T-helper 2 cell treated with Interferon-gamma antibody and Interleukin-4, amounts not matched to agents 5 μg/mL and 100 μg/mL, for 36 hours (primary cell): ENCODE measurements around the gene ATG2A.
A peak's percentile ranks its signal among the peaks of the same experiment; 100 is the strongest.

Source experiments
- DNase-seq: peaks from one replicate; pipeline ENCODE4 v3.0.0; 2021; ENCODE audit warnings: low spot score
- H3K27ac Mint-ChIP-seq: one replicate; pipeline ENCODE4 v1.8.0; 2021; ENCODE audit warnings: mild to moderate bottlenecking, mixed read lengths
- H3K27me3 Mint-ChIP-seq: one replicate; pipeline ENCODE4 v1.8.0; 2021; ENCODE audit warnings: low read depth, mixed read lengths
- H3K36me3 Mint-ChIP-seq: one replicate; pipeline ENCODE4 v1.8.0; 2021; ENCODE audit warnings: low read depth, mixed read lengths
- H3K4me1 Mint-ChIP-seq: one replicate; pipeline ENCODE4 v1.8.0; 2021; ENCODE audit warnings: low read depth, mixed read lengths
- H3K4me3 Mint-ChIP-seq: one replicate; pipeline ENCODE4 v1.8.0; 2022; ENCODE audit warnings: mild to moderate bottlenecking, moderate library complexity, mixed read lengths
- H3K9me3 Mint-ChIP-seq: one replicate; pipeline ENCODE4 v1.8.0; 2021; ENCODE audit warnings: mixed read lengths

The ATG2A gene

DNA sequence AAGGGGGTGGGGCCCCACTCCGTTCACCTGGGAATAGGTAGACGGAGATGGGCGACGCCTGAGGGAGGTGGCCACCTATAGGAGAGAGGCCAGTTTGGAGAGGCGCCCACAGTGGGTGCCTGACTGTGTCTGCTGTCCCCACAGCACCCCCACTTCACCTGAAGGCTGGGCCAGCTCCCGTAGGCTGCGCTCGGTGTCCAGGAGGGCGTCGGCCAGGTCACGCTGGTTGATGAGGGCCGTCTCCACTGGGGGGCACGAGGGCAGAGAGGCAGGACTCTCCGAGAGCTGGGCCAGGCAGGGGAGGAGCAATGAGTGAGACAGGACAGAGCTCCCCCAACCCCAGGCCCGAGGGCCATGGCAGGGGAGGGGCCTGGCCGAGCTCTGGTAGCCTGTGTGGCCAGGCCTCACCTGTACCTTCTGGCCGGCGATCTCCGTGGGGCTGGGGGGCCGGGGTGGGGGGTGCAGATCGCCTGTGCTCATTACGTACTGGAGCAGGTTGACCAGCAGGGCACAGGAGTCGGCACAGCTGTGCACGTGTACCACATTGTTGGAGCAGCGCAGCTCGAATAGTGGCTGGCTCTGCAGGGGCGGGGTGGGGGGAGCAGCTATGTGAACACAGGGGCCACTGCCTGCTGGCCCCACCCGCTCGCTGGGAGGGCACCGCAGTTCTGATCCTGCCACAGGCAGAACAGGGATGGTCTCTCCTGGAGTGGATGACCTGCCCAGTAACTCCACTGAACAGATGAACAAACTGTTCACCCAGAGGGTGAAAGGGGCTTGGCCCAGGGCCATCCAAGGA, 14.7 kb downstream of the ATG2A start:
- Mint-ChIP-seq H3K36me3 (peaks cover 19% of the 10 kb centered on the region), H3K9me3 (no peaks in the 10 kb centered on the region), H3K4me3 (no peak overlapping the region), H3K27me3 (no peaks in the 10 kb centered on the region), H3K4me1 (peaks cover 6% of the 10 kb centered on the region), H3K27ac (no peak overlapping the region)
- DNase-seq, result no peak

DNA sequence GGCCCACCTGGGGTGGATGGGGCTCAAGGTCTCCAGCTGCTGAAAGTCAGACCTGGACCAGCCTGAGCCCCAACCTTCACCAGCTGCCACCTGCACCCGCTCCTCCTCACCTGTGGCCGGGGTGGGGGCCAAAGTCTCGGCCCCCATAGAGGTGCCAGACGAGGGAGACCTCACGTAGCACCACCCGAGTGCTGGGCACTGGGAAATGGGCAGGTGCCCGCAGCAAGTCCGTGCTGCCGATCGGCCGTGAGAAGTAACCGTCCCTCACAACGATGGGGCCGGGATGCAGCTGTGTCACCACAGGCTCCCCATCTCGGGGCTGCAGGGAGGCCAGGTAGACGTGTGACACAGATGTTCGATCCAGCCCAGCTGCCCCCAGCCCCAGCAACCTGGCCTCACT, 16.2 kb downstream of the ATG2A start:
- Mint-ChIP-seq H3K4me1 (peaks cover 6% of the 10 kb centered on the region), H3K27me3 (no peaks in the 10 kb centered on the region), H3K27ac (no peak overlapping the region), H3K36me3 (peaks cover 19% of the 10 kb centered on the region), H3K4me3 (no peak overlapping the region), H3K9me3 (no peaks in the 10 kb centered on the region)
- DNase-seq, result no peak

- Mint-ChIP-seq H3K27me3 (no peaks in the 10 kb centered on the region), H3K36me3 (peaks cover 18% of the 10 kb centered on the region), H3K27ac (peak overlapping the region; percentile 73), H3K4me3 (peak overlapping the region; percentile 54), H3K4me1 (peaks cover 6% of the 10 kb centered on the region), H3K9me3 (no peaks in the 10 kb centered on the region)
- peak; percentile 59 for DNase-seq
Observed at GRCh38 chr11:64900263-64900678, 16.7 kb downstream of the ATG2A start.

- Mint-ChIP-seq H3K9me3 (no peaks in the 10 kb centered on the region), H3K36me3 (peaks cover 18% of the 10 kb centered on the region), H3K27ac (no peak overlapping the region), H3K4me3 (no peak overlapping the region), H3K4me1 (peaks cover 8% of the 10 kb centered on the region), H3K27me3 (no peaks in the 10 kb centered on the region)
- no peak for DNase-seq
Observed at GRCh38 chr11:64898541-64898940, 18.5 kb downstream of the ATG2A start.

DNA sequence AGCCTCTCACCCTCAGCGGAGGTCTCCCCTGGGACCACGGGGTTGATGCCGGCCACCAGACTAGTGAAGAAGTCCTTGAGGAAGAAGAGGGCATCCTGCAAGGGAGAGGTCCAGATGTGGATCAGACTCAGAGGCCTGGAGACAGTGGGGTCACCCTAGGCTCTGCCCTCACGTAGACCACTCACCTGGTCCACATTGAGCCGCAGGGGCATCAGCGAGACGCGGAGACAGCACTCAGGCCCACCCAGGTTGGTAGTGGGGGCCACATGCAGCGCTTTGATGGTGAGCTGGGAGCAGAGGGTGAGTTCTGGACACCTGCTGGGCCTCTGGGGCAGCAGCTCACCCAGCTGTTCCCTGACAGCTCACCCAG, 18.9 kb downstream of the ATG2A start:
- H3K27ac Mint-ChIP-seq, result no peak overlapping the region
- no peaks in the 10 kb centered on the region for H3K27me3 Mint-ChIP-seq
- no peaks in the 10 kb centered on the region for H3K9me3 Mint-ChIP-seq
- DNase-seq, result no peak
- peaks cover 8% of the 10 kb centered on the region for H3K4me1 Mint-ChIP-seq
- no peak overlapping the region for H3K4me3 Mint-ChIP-seq
- peaks cover 18% of the 10 kb centered on the region for H3K36me3 Mint-ChIP-seq

DNA sequence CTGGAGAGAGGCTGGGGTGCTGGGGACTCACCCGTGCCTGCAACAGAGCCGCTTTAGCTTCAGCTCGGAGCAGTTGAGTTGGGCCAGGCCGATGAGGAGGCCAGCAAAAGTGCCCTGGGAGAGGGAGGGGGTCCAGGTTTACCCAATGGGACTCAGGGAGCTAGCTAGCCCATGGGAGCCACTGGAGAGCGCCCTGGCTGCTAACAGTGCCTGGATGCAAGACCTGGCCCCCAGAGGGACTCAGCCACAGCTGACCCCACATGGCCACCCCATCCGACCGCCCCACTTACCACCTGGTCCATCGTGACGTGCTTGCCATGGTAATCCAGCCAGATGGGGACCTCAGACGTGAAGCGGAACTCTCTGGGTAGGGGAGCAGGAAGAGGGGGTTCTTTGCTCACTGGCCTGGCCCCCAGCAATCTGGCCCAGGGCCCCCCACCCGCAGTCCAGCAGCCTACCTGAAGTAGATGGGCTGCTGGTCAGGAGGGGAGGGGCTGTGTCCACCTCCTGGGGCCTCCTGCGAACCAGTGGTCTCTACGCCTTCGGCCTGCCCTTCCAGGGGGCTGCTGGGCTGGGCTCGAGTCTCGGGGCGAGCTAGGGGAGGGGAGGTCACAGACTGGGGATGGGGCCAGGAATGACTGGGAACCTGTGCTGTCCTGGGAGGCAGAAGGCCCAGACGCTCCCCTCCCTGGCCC, 19.5 kb downstream of the ATG2A start:
- Mint-ChIP-seq H3K4me3 (no peak overlapping the region), H3K4me1 (peaks cover 8% of the 10 kb centered on the region), H3K27me3 (no peaks in the 10 kb centered on the region), H3K9me3 (no peaks in the 10 kb centered on the region), H3K36me3 (peaks cover 18% of the 10 kb centered on the region), H3K27ac (no peak overlapping the region)
- no peak for DNase-seq

GRCh38 chr11:64896448-64897022, 20.5 kb downstream of the ATG2A start:
- no peaks in the 10 kb centered on the region for H3K27me3 Mint-ChIP-seq
- peaks cover 17% of the 10 kb centered on the region for H3K36me3 Mint-ChIP-seq
- H3K27ac Mint-ChIP-seq, result no peak overlapping the region
- peaks cover 7% of the 10 kb centered on the region for H3K4me1 Mint-ChIP-seq
- DNase-seq, result no peak
- no peaks in the 10 kb centered on the region for H3K9me3 Mint-ChIP-seq
- no peak overlapping the region for H3K4me3 Mint-ChIP-seq

DNA sequence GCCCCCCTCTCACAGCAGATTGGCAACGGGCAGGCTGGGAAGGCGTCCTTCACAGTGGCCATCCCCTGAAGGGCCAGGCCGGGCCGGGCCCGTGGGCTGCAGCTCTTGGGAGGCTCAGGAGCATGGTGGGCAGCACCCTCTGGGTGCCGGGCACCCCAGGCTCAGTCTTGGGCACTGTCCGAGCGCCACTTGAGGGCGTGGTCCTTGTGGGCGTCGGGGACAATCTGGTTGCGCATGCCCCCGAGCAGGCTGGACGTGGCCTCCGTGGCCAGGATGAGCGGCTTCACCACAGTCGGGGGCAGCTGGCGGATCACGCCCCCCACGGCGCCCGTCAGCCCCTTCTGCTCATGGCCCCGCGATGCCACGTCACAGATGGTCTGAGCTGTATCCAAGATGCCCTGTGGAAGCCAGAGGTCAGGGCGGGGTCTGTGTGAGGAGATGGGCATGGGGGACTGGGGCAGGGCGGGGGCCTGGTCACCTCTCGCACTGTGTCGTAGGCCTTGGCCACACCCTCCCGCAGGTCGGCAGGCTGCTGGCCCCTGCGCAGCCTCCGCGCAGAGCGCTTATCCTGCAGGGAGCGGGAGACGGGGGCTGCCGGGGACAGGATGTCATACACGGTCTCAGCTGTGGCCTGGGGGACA, 22.1 kb downstream of the ATG2A start:
- H3K4me3 Mint-ChIP-seq, result no peak overlapping the region
- peaks cover 11% of the 10 kb centered on the region for H3K36me3 Mint-ChIP-seq
- no peaks in the 10 kb centered on the region for H3K9me3 Mint-ChIP-seq
- no peak overlapping the region for H3K27ac Mint-ChIP-seq
- no peak for DNase-seq
- H3K27me3 Mint-ChIP-seq, result no peaks in the 10 kb centered on the region
- peaks cover 2% of the 10 kb centered on the region for H3K4me1 Mint-ChIP-seq

DNA sequence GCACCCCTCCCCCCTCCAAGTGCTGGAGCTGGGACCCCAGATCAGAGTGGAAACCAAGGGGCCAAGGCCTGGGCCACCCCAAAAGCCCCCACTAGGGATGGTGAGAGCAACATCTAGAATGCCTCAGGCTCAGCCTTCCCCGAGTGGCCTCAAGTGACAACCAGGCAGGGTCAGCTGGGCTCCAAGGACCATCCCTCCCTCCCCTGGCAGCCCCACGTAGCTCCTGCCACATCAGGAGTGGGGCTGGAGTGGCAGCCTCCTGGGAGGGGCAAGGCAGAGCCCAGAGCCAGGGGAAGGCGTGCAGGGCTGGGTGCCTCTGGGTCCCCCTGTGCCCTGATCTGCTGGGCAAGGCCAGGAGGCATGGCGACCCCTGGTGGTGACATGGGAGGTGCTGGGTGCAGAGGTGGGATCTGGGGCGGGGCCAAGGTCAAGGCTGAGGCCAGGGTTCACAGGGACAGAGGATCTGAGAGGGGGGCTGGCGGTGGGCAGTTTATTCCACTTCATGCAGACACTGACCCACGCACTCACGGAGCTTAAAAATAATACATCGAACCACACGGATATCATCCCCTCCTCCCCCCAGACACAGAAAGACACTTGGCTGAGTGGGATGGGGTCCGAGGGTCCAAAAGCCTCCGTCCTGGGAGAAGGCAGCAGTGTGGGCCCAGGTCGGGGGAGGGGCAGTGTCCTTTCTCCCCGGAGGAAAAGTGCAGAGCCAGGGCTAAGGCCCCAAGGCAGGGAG, 22.8 kb downstream of the ATG2A start:
- no peak overlapping the region for H3K4me3 Mint-ChIP-seq
- H3K36me3 Mint-ChIP-seq, result peaks cover 8% of the 10 kb centered on the region
- H3K4me1 Mint-ChIP-seq, result peaks cover 2% of the 10 kb centered on the region
- no peaks in the 10 kb centered on the region for H3K9me3 Mint-ChIP-seq
- DNase-seq, result peak; percentile 82
- no peaks in the 10 kb centered on the region for H3K27me3 Mint-ChIP-seq
- no peak overlapping the region for H3K27ac Mint-ChIP-seq

- DNase-seq, result no peak
- H3K27ac Mint-ChIP-seq, result no peak overlapping the region
- H3K36me3 Mint-ChIP-seq, result peaks cover 7% of the 10 kb centered on the region
- no peaks in the 10 kb centered on the region for H3K9me3 Mint-ChIP-seq
- no peaks in the 10 kb centered on the region for H3K27me3 Mint-ChIP-seq
- peaks cover 5% of the 10 kb centered on the region for H3K4me1 Mint-ChIP-seq
- no peak overlapping the region for H3K4me3 Mint-ChIP-seq
Observed at GRCh38 chr11:64893194-64894069, 23.6 kb downstream of the ATG2A start.

GRCh38 chr11:64892838-64893193, 24.2 kb downstream of the ATG2A start:
- Mint-ChIP-seq H3K9me3 (no peaks in the 10 kb centered on the region), H3K4me3 (no peak overlapping the region), H3K4me1 (peaks cover 10% of the 10 kb centered on the region), H3K36me3 (peaks cover 4% of the 10 kb centered on the region), H3K27ac (no peak overlapping the region), H3K27me3 (no peaks in the 10 kb centered on the region)
- DNase-seq, result no peak

GRCh38 chr11:64892411-64892831, 24.6 kb downstream of the ATG2A start:
- Mint-ChIP-seq H3K4me1 (peaks cover 12% of the 10 kb centered on the region), H3K27me3 (no peaks in the 10 kb centered on the region), H3K4me3 (no peak overlapping the region), H3K36me3 (peaks cover 4% of the 10 kb centered on the region), H3K27ac (no peak overlapping the region), H3K9me3 (no peaks in the 10 kb centered on the region)
- DNase-seq, result no peak

- peaks cover 14% of the 10 kb centered on the region for H3K4me1 Mint-ChIP-seq
- DNase-seq, result no peak
- H3K27ac Mint-ChIP-seq, result no peak overlapping the region
- no peak overlapping the region for H3K4me3 Mint-ChIP-seq
- H3K36me3 Mint-ChIP-seq, result peaks cover 4% of the 10 kb centered on the region
- no peaks in the 10 kb centered on the region for H3K9me3 Mint-ChIP-seq
- no peaks in the 10 kb centered on the region for H3K27me3 Mint-ChIP-seq
Observed at GRCh38 chr11:64891880-64892279, 25.1 kb downstream of the ATG2A start.
